SK-N-SH treated with all-trans-retinoic acid at 6 μM for 48 hours (cell line): ENCODE measurements around the gene DPP9.

ENCODE experiments used
- ATAC-seq: fragments of 200-7000 bp; cut with Tn5 transposase; 3 replicates; pipeline ENCODE4 v1.9.1; 2020; ENCODE audit warnings: mild to moderate bottlenecking, moderate library complexity
- ARNTL ChIP-seq: fragments of 450-650 bp; formaldehyde crosslinking; IDR thresholded peaks from 2 replicates; pipeline ENCODE4 v1.5.0; 2020; ENCODE audit warnings: low read depth, mild to moderate bottlenecking, moderate library complexity, borderline replicate concordance
- BACH2 ChIP-seq: fragments of 250-450 bp; sonication (Bioruptor Pico); IDR thresholded peaks from 2 replicates; pipeline ENCODE4 v1.9.0; 2021; ENCODE audit warnings: mild to moderate bottlenecking, borderline replicate concordance
- CSDC2 ChIP-seq: fragments of 250-450 bp; sonication (Bioruptor Pico); IDR thresholded peaks from 2 replicates; pipeline ENCODE4 v1.5.0; 2020; ENCODE audit warnings: mild to moderate bottlenecking, moderate library complexity
- CSRNP3 ChIP-seq: fragments of 250-450 bp; sonication (Bioruptor Pico); IDR thresholded peaks from 2 replicates; pipeline ENCODE4 v1.5.1; 2021; ENCODE audit warnings: mild to moderate bottlenecking, moderate library complexity
- ESRRG ChIP-seq: fragments of 250-450 bp; sonication (Bioruptor Pico); IDR thresholded peaks from 2 replicates; pipeline ENCODE4 v1.6.1; 2021; ENCODE audit warnings: mild to moderate bottlenecking
- ISL1 ChIP-seq: fragments of 250-450 bp; sonication (Bioruptor Pico); IDR thresholded peaks from 2 replicates; pipeline ENCODE4 v2.1.2; 2022; ENCODE audit warnings: mild to moderate bottlenecking, moderate library complexity
- PATZ1 ChIP-seq: fragments of 250-450 bp; sonication (Bioruptor Pico); IDR thresholded peaks from 2 replicates; pipeline ENCODE4 v1.8.0; 2020; ENCODE audit warnings: mild to moderate bottlenecking, moderate library complexity, borderline replicate concordance
- POU6F1 ChIP-seq: fragments of 250-450 bp; sonication (Bioruptor Pico); IDR thresholded peaks from 2 replicates; pipeline ENCODE4 v1.8.0; 2021; ENCODE audit warnings: low read depth, mild to moderate bottlenecking, moderate library complexity, borderline replicate concordance
- RARB ChIP-seq: fragments of 250-450 bp; sonication (Bioruptor Pico); IDR thresholded peaks from 2 replicates; pipeline ENCODE4 v1.8.0; 2021; ENCODE audit warnings: mild to moderate bottlenecking, moderate library complexity
- SNAI2 ChIP-seq: fragments of 250-450 bp; sonication (Bioruptor Pico); IDR thresholded peaks from 2 replicates; pipeline ENCODE4 v1.5.0; 2020; ENCODE audit warnings: mild to moderate bottlenecking, moderate library complexity
- TCF4 ChIP-seq: fragments of 250-450 bp; sonication (Bioruptor Pico); IDR thresholded peaks from 2 replicates; pipeline ENCODE4 v1.8.0; 2021; ENCODE audit warnings: mild to moderate bottlenecking, moderate library complexity, borderline replicate concordance
- TOX ChIP-seq: fragments of 250-450 bp; sonication (Bioruptor Pico); IDR thresholded peaks from 2 replicates; pipeline ENCODE4 v1.8.0; 2021; ENCODE audit warnings: mild to moderate bottlenecking, moderate library complexity, borderline replicate concordance
- TSHZ2 ChIP-seq: fragments of 250-450 bp; sonication (Bioruptor Pico); IDR thresholded peaks from 2 replicates; pipeline ENCODE4 v1.5.0; 2020; ENCODE audit warnings: mild to moderate bottlenecking, moderate library complexity
- ZC3H10 ChIP-seq: fragments of 250-450 bp; sonication (Bioruptor Pico); IDR thresholded peaks from 2 replicates; pipeline ENCODE4 v1.5.1; 2021; ENCODE audit warnings: mild to moderate bottlenecking, moderate library complexity
- ZFP3 ChIP-seq: fragments of 250-450 bp; sonication (Bioruptor Pico); IDR thresholded peaks from 2 replicates; pipeline ENCODE4 v1.5.0; 2020; ENCODE audit warnings: mild to moderate bottlenecking, moderate library complexity
- ZFP30 ChIP-seq: fragments of 450-650 bp; formaldehyde crosslinking; IDR thresholded peaks from 2 replicates; pipeline ENCODE4 v1.5.0; 2022; ENCODE audit warnings: mild to moderate bottlenecking, moderate library complexity
- ZNF565 ChIP-seq: fragments of 450-650 bp; formaldehyde crosslinking; conservative IDR thresholded peaks from 2 replicates; pipeline ENCODE4 v1.5.0; 2020; ENCODE audit warnings: low read depth, mild to moderate bottlenecking, moderate library complexity
- ZNF70 ChIP-seq: fragments of 450-650 bp; formaldehyde crosslinking; IDR thresholded peaks from 2 replicates; pipeline ENCODE4 v1.5.0; 2020; ENCODE audit warnings: mild to moderate bottlenecking, moderate library complexity
- ZNF8 ChIP-seq: fragments of 450-650 bp; formaldehyde crosslinking; IDR thresholded peaks from 2 replicates; pipeline ENCODE4 v1.5.0; 2020; ENCODE audit warnings: mild to moderate bottlenecking, moderate library complexity

DPP9 gene

GRCh38 chr19:4642625-4643024 lies 81.0 kb downstream of the DPP9 start:
- no peak for TF ChIP-seq ESRRG (CRISPR knock-in tag)
- TF ChIP-seq TSHZ2 = no peak
- TF ChIP-seq ZNF8 (CRISPR knock-in tag) = no peak
- TF ChIP-seq ZNF565 (CRISPR knock-in tag) = no peak
- no peak for TF ChIP-seq BACH2 (CRISPR knock-in tag)
- TF ChIP-seq ZFP3 = no peak
- no peak for TF ChIP-seq PATZ1 (CRISPR knock-in tag)
- no peak for TF ChIP-seq TOX
- no peak for TF ChIP-seq TCF4 (CRISPR knock-in tag)
- TF ChIP-seq POU6F1 (CRISPR knock-in tag) = no peak
- TF ChIP-seq RARB (CRISPR knock-in tag) = no peak
- no peak for TF ChIP-seq SNAI2 (CRISPR knock-in tag)
- TF ChIP-seq ARNTL (CRISPR knock-in tag) = no peak
- TF ChIP-seq ZFP30 = no peak
- no peak for TF ChIP-seq ZNF70 (CRISPR knock-in tag)
- ATAC-seq = no peak

- no peak for ATAC-seq
- no peak for TF ChIP-seq PATZ1 (CRISPR knock-in tag)
- TF ChIP-seq, all 23 proteins: peak for 0
Measured at GRCh38 chr19:4641132-4641531, 82.5 kb downstream of the DPP9 start.

- ATAC-seq = no peak
- no peak for TF ChIP-seq BACH2 (CRISPR knock-in tag)
- TF ChIP-seq TCF4 (CRISPR knock-in tag) = no peak
- no peak for TF ChIP-seq PATZ1 (CRISPR knock-in tag)
- no peak for TF ChIP-seq RARB (CRISPR knock-in tag)
- TF ChIP-seq ZC3H10 (CRISPR knock-in tag) = no peak
- no peak for TF ChIP-seq ARNTL (CRISPR knock-in tag)
- TF ChIP-seq TSHZ2 = no peak
- no peak for TF ChIP-seq CSDC2
- TF ChIP-seq ZFP3 = no peak
- TF ChIP-seq ZNF565 (CRISPR knock-in tag) = no peak
- TF ChIP-seq POU6F1 (CRISPR knock-in tag) = no peak
- TF ChIP-seq ISL1 = no peak
- TF ChIP-seq ESRRG (CRISPR knock-in tag) = no peak
- no peak for TF ChIP-seq CSRNP3
- TF ChIP-seq TOX = no peak
Measured at GRCh38 chr19:4640247-4641000, 83.2 kb downstream of the DPP9 start.
